SK-N-SH treated with all-trans-retinoic acid at 6 μM for 48 hours (cell line): ENCODE results near the gene CITED1.

Experiments used
- ATAC-seq: fragments of 200-7000 bp; cut with Tn5 transposase; 3 replicates; pipeline ENCODE4 v1.9.1; 2020; ENCODE audit warnings: mild to moderate bottlenecking, moderate library complexity
- ARNTL ChIP-seq: fragments of 450-650 bp; formaldehyde crosslinking; IDR thresholded peaks from 2 replicates; pipeline ENCODE4 v1.5.0; 2020; ENCODE audit warnings: low read depth, mild to moderate bottlenecking, moderate library complexity, borderline replicate concordance
- BACH2 ChIP-seq: fragments of 250-450 bp; sonication (Bioruptor Pico); IDR thresholded peaks from 2 replicates; pipeline ENCODE4 v1.9.0; 2021; ENCODE audit warnings: mild to moderate bottlenecking, borderline replicate concordance
- CREB5 ChIP-seq: fragments of 250-450 bp; sonication (Bioruptor Pico); IDR thresholded peaks from 2 replicates; pipeline ENCODE4 v1.5.1; 2020; ENCODE audit warnings: low read depth, mild to moderate bottlenecking, moderate library complexity
- CSDC2 ChIP-seq: fragments of 250-450 bp; sonication (Bioruptor Pico); IDR thresholded peaks from 2 replicates; pipeline ENCODE4 v1.5.0; 2020; ENCODE audit warnings: mild to moderate bottlenecking, moderate library complexity
- CSRNP3 ChIP-seq: fragments of 250-450 bp; sonication (Bioruptor Pico); IDR thresholded peaks from 2 replicates; pipeline ENCODE4 v1.5.1; 2021; ENCODE audit warnings: mild to moderate bottlenecking, moderate library complexity
- ESRRG ChIP-seq: fragments of 250-450 bp; sonication (Bioruptor Pico); IDR thresholded peaks from 2 replicates; pipeline ENCODE4 v1.6.1; 2021; ENCODE audit warnings: mild to moderate bottlenecking
- ISL1 ChIP-seq: fragments of 250-450 bp; sonication (Bioruptor Pico); IDR thresholded peaks from 2 replicates; pipeline ENCODE4 v2.1.2; 2022; ENCODE audit warnings: mild to moderate bottlenecking, moderate library complexity
- OSR1 ChIP-seq: fragments of 250-450 bp; sonication (Bioruptor Pico); IDR thresholded peaks from 2 replicates; pipeline ENCODE4 v1.8.0; 2022; ENCODE audit warnings: moderate library complexity, mild to moderate bottlenecking, inconsistent platforms
- PATZ1 ChIP-seq: fragments of 250-450 bp; sonication (Bioruptor Pico); IDR thresholded peaks from 2 replicates; pipeline ENCODE4 v1.8.0; 2020; ENCODE audit warnings: mild to moderate bottlenecking, moderate library complexity, borderline replicate concordance
- POU6F1 ChIP-seq: fragments of 250-450 bp; sonication (Bioruptor Pico); IDR thresholded peaks from 2 replicates; pipeline ENCODE4 v1.8.0; 2021; ENCODE audit warnings: low read depth, mild to moderate bottlenecking, moderate library complexity, borderline replicate concordance
- PPARA ChIP-seq: fragments of 250-450 bp; sonication (Bioruptor Pico); IDR thresholded peaks from 2 replicates; pipeline ENCODE4 v1.5.0; 2020; ENCODE audit warnings: mild to moderate bottlenecking, borderline replicate concordance
- RARB ChIP-seq: fragments of 250-450 bp; sonication (Bioruptor Pico); IDR thresholded peaks from 2 replicates; pipeline ENCODE4 v1.8.0; 2021; ENCODE audit warnings: mild to moderate bottlenecking, moderate library complexity
- TCF4 ChIP-seq: fragments of 250-450 bp; sonication (Bioruptor Pico); IDR thresholded peaks from 2 replicates; pipeline ENCODE4 v1.8.0; 2021; ENCODE audit warnings: mild to moderate bottlenecking, moderate library complexity, borderline replicate concordance
- TOX ChIP-seq: fragments of 250-450 bp; sonication (Bioruptor Pico); IDR thresholded peaks from 2 replicates; pipeline ENCODE4 v1.8.0; 2021; ENCODE audit warnings: mild to moderate bottlenecking, moderate library complexity, borderline replicate concordance
- TSHZ2 ChIP-seq: fragments of 250-450 bp; sonication (Bioruptor Pico); IDR thresholded peaks from 2 replicates; pipeline ENCODE4 v1.5.0; 2020; ENCODE audit warnings: mild to moderate bottlenecking, moderate library complexity
- ZC3H10 ChIP-seq: fragments of 250-450 bp; sonication (Bioruptor Pico); IDR thresholded peaks from 2 replicates; pipeline ENCODE4 v1.5.1; 2021; ENCODE audit warnings: mild to moderate bottlenecking, moderate library complexity
- ZFP3 ChIP-seq: fragments of 250-450 bp; sonication (Bioruptor Pico); IDR thresholded peaks from 2 replicates; pipeline ENCODE4 v1.5.0; 2020; ENCODE audit warnings: mild to moderate bottlenecking, moderate library complexity
- ZFP30 ChIP-seq: fragments of 450-650 bp; formaldehyde crosslinking; IDR thresholded peaks from 2 replicates; pipeline ENCODE4 v1.5.0; 2022; ENCODE audit warnings: mild to moderate bottlenecking, moderate library complexity
- ZNF565 ChIP-seq: fragments of 450-650 bp; formaldehyde crosslinking; conservative IDR thresholded peaks from 2 replicates; pipeline ENCODE4 v1.5.0; 2020; ENCODE audit warnings: low read depth, mild to moderate bottlenecking, moderate library complexity
- ZNF70 ChIP-seq: fragments of 450-650 bp; formaldehyde crosslinking; IDR thresholded peaks from 2 replicates; pipeline ENCODE4 v1.5.0; 2020; ENCODE audit warnings: mild to moderate bottlenecking, moderate library complexity
- ZNF8 ChIP-seq: fragments of 450-650 bp; formaldehyde crosslinking; IDR thresholded peaks from 2 replicates; pipeline ENCODE4 v1.5.0; 2020; ENCODE audit warnings: mild to moderate bottlenecking, moderate library complexity

Gene CITED1

GRCh38 chrX:72308209-72308565, 2.5 kb upstream of the CITED1 start:
- TF ChIP-seq CSDC2 (CRISPR knock-in tag) (no peak), ZNF565 (CRISPR knock-in tag) (no peak)
- ATAC-seq = no peak

- no peak for TF ChIP-seq PPARA (CRISPR knock-in tag)
- TF ChIP-seq POU6F1 (CRISPR knock-in tag) = no peak
- TF ChIP-seq ZNF70 (CRISPR knock-in tag) = no peak
- TF ChIP-seq OSR1 (CRISPR knock-in tag) = no peak
- no peak for TF ChIP-seq TSHZ2
- no peak for TF ChIP-seq TOX (CRISPR knock-in tag)
- no peak for TF ChIP-seq CSRNP3 (CRISPR knock-in tag)
- TF ChIP-seq ESRRG (CRISPR knock-in tag) = no peak
- no peak for TF ChIP-seq CREB5
- no peak for TF ChIP-seq TCF4 (CRISPR knock-in tag)
- TF ChIP-seq CSDC2 (CRISPR knock-in tag) = no peak
- no peak for TF ChIP-seq PATZ1 (CRISPR knock-in tag)
- no peak for TF ChIP-seq RARB (CRISPR knock-in tag)
- no peak for TF ChIP-seq ARNTL (CRISPR knock-in tag)
- no peak for TF ChIP-seq ZC3H10 (CRISPR knock-in tag)
- no peak for TF ChIP-seq ZNF565 (CRISPR knock-in tag)
- no peak for TF ChIP-seq ISL1 (CRISPR knock-in tag)
- TF ChIP-seq ZFP3 (CRISPR knock-in tag) = no peak
- ATAC-seq = no peak
These were observed 1.9 kb upstream of the CITED1 start for GRCh38 chrX:72307646-72308051.

GRCh38 chrX:72306851-72307645, 1.3 kb upstream of the CITED1 start:
- peak; percentile 80 for ATAC-seq
- TF ChIP-seq TCF4 (CRISPR knock-in tag) (no peak), OSR1 (CRISPR knock-in tag) (no peak), PPARA (CRISPR knock-in tag) (no peak), TOX (CRISPR knock-in tag) (no peak), ESRRG (CRISPR knock-in tag) (no peak), ZNF70 (CRISPR knock-in tag) (no peak), ZC3H10 (CRISPR knock-in tag) (no peak), CSDC2 (CRISPR knock-in tag) (no peak), CREB5 (no peak), CSRNP3 (CRISPR knock-in tag) (no peak), BACH2 (no peak), ZFP30 (no peak), ZNF8 (no peak), ZNF565 (CRISPR knock-in tag) (no peak), RARB (CRISPR knock-in tag) (no peak)
